Transverse colon (tissue), 4 donors: ENCODE results near the gene CCDC154.

ENCODE experiments used
- CTCF ChIP-seq, 5 experiments: fragments of 200-600 bp in 3 of 5; fragments of 450-650 bp in 2 of 5; sonication (generic) in 3 of 5; IDR thresholded peaks; 1 replicate in 2 of 5; 2 replicates in 3 of 5; pipeline ENCODE4 v1.5.1; 2016 to 2017; ENCODE audit warnings: antibody characterized with exemption in 5 of 5, inconsistent platforms in 3 of 5, mild to moderate bottlenecking in 2 of 5, moderate library complexity in 1 of 5
- POLR2A ChIP-seq: fragments of 450-650 bp; IDR thresholded peaks from one replicate; pipeline ENCODE4 v1.6.1; 2016; ENCODE audit warnings: antibody characterized with exemption, mild to moderate bottlenecking, moderate library complexity
- POLR2AphosphoS5 ChIP-seq, 3 donors: sonication (generic); formaldehyde crosslinking; IDR thresholded peaks; one replicate each; pipeline ENCODE4 v1.6.1; 2016; ENCODE audit warnings: antibody characterized with exemption in 3 of 3

GRCh38 chr16:1459967-1460366, 15.6 kb upstream of the CCDC154 start:
- no peak for TF ChIP-seq POLR2A
- no peak for TF ChIP-seq CTCF (IDR thresholded peaks at IDR 0.05)
- no peak for TF ChIP-seq POLR2AphosphoS5 (IDR thresholded peaks at IDR 0.05)
